Nephron progenitor cell (in vitro differentiated cells): ENCODE data around the gene DNAAF9.

Source experiments
- DNase-seq: peaks from one replicate; pipeline ENCODE4 v3.0.0; 2021
- H3K27ac Mint-ChIP-seq: 2 replicates; pipeline ENCODE4 v1.8.0; 2021; ENCODE audit warnings: mild to moderate bottlenecking, moderate library complexity, mixed read lengths
- H3K27me3 Mint-ChIP-seq: 2 replicates; pipeline ENCODE4 v1.8.0; 2021; ENCODE audit warnings: mild to moderate bottlenecking, low read depth, mixed read lengths; ENCODE audit not compliant: poor library complexity
- H3K36me3 Mint-ChIP-seq: 2 replicates; pipeline ENCODE4 v1.8.0; 2021; ENCODE audit warnings: low read depth, mixed read lengths
- H3K4me1 Mint-ChIP-seq: 2 replicates; pipeline ENCODE4 v1.8.0; 2021; ENCODE audit warnings: mixed read lengths
- H3K4me3 Mint-ChIP-seq: 2 replicates; pipeline ENCODE4 v1.8.0; 2021; ENCODE audit warnings: mild to moderate bottlenecking, moderate library complexity, mixed read lengths
- H3K9me3 Mint-ChIP-seq: 2 replicates; pipeline ENCODE4 v1.8.0; 2021; ENCODE audit warnings: mild to moderate bottlenecking, moderate library complexity, mixed read lengths
- CTCF ChIP-seq: fragments of 200-600 bp; sonication (generic); IDR thresholded peaks from 2 replicates; pipeline ENCODE4 v1.5.0; 2021; ENCODE audit warnings: antibody characterized with exemption

Gene DNAAF9

GRCh38 chr20:3407771-3408637 lies 535 bp upstream of the DNAAF9 start:
- H3K27me3 Mint-ChIP-seq, result peaks cover 24% of the 10 kb centered on the region
- peak; percentile 74 for DNase-seq
- H3K9me3 Mint-ChIP-seq, result peaks cover 17% of the 10 kb centered on the region
- H3K4me3 Mint-ChIP-seq, result peak overlapping the region; percentile 96
- no peak for TF ChIP-seq CTCF
- peaks cover 31% of the 10 kb centered on the region for H3K4me1 Mint-ChIP-seq
- peak overlapping the region; percentile 82 for H3K27ac Mint-ChIP-seq
- H3K36me3 Mint-ChIP-seq, result no peaks in the 10 kb centered on the region

GRCh38 chr20:3406481-3407039 lies 909 bp downstream of the DNAAF9 start:
- peaks cover 31% of the 10 kb centered on the region for H3K4me1 Mint-ChIP-seq
- no peaks in the 10 kb centered on the region for H3K36me3 Mint-ChIP-seq
- peaks cover 12% of the 10 kb centered on the region for H3K27me3 Mint-ChIP-seq
- H3K27ac Mint-ChIP-seq, result peak overlapping the region; percentile 6
- peak overlapping the region; percentile 88 for H3K4me3 Mint-ChIP-seq
- peaks cover 14% of the 10 kb centered on the region for H3K9me3 Mint-ChIP-seq
- TF ChIP-seq CTCF, result no peak
- DNase-seq, result peak; percentile 38

GRCh38 chr20:3405696-3406358 lies 1.6 kb downstream of the DNAAF9 start:
- peak overlapping the region; percentile 88 for H3K4me3 Mint-ChIP-seq
- H3K27me3 Mint-ChIP-seq, result peaks cover 10% of the 10 kb centered on the region
- H3K36me3 Mint-ChIP-seq, result no peaks in the 10 kb centered on the region
- no peak overlapping the region for H3K27ac Mint-ChIP-seq
- H3K4me1 Mint-ChIP-seq, result peaks cover 31% of the 10 kb centered on the region
- H3K9me3 Mint-ChIP-seq, result peaks cover 6% of the 10 kb centered on the region
- DNase-seq, result no peak
- no peak for TF ChIP-seq CTCF

GRCh38 chr20:3405139-3405538 lies 2.3 kb downstream of the DNAAF9 start:
- Mint-ChIP-seq H3K27me3 (peaks cover 10% of the 10 kb centered on the region), H3K4me3 (peak overlapping the region; percentile 88), H3K36me3 (no peaks in the 10 kb centered on the region), H3K27ac (no peak overlapping the region), H3K4me1 (peaks cover 31% of the 10 kb centered on the region), H3K9me3 (no peaks in the 10 kb centered on the region)
- TF ChIP-seq CTCF, result no peak
- no peak for DNase-seq

DNA sequence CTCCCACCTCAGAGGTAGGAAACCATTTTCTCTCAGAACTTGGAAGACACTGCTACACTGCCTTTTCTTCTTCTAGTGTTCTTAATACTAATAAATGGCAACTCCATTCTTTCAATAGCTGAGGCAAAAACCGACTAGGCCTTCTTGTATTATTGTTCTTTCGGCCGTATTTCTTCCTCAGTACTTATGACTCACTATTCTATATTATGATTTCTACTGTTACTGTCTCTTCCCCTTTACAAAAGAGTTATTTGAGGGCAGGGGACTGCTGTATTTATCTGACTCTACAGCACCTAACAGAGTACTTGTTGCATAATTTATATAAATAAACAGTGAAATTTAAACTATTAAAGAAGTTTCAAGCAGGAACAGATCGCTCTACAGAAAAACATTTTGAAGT lies 3.1 kb downstream of the DNAAF9 start:
- no peak overlapping the region for H3K27ac Mint-ChIP-seq
- no peak for DNase-seq
- no peak for TF ChIP-seq CTCF
- no peaks in the 10 kb centered on the region for H3K36me3 Mint-ChIP-seq
- no peaks in the 10 kb centered on the region for H3K9me3 Mint-ChIP-seq
- no peak overlapping the region for H3K4me3 Mint-ChIP-seq
- peaks cover 31% of the 10 kb centered on the region for H3K4me1 Mint-ChIP-seq
- H3K27me3 Mint-ChIP-seq, result peaks cover 9% of the 10 kb centered on the region
